PC-9 (cell line): Measurements from ENCODE around the gene CRYL1.

Experiments used
- CTCF ChIP-seq: fragments of 200-600 bp; sonication (generic); conservative IDR thresholded peaks from 2 replicates; pipeline ENCODE4 v1.6.1; 2017; ENCODE audit warnings: mixed run types, antibody characterized with exemption, mild to moderate bottlenecking, moderate library complexity
- EZH2 ChIP-seq: fragments of 200-600 bp; sonication (generic); IDR thresholded peaks from 2 replicates; pipeline ENCODE4 v1.8.0; 2017; ENCODE audit warnings: antibody characterized with exemption, low read depth

- TF ChIP-seq CTCF (no peak), EZH2 (no peak)
Measured at GRCh38 chr13:20451397-20451796, 74.3 kb downstream of the CRYL1 start.
